Keratinocyte (primary cell): ENCODE data around the gene TSSC4. TPM values are rescaled to one million over a fixed set of nuclear protein-coding genes. Genes with fewer than 3 reads are reported as not detected.

ENCODE experiments used
- DNase-seq: peaks from one replicate; pipeline ENCODE4 v3.0.0-alpha.2; 2011; ENCODE audit warnings: low read depth, missing footprints, low spot score
- FAIRE-seq: peaks from 2 replicates; lab custom pipeline; 2011; peaks lifted over from hg19 to GRCh38; lab: Jason Lieb, UNC
- H2AFZ ChIP-seq: 2 replicates; pipeline ENCODE4 v1.6.0; 2012; ENCODE audit warnings: low read length, control low read depth, inconsistent platforms; ENCODE audit not compliant: control insufficient read depth
- H3K27ac ChIP-seq: 2 replicates; pipeline ENCODE4 v1.5.1; 2011; ENCODE audit warnings: low read length; ENCODE audit not compliant: control insufficient read depth, insufficient read depth
- H3K27me3 ChIP-seq: 3 replicates; pipeline ENCODE4 v1.6.0; 2011; ENCODE audit warnings: low read length; ENCODE audit not compliant: control insufficient read depth, insufficient read depth; ENCODE audit errors: extremely low read depth
- H3K36me3 ChIP-seq, 2 experiments: 2 replicates in 1 of 2; 3 replicates in 1 of 2; pipeline ENCODE4 v1.5.1; 2011; ENCODE audit warnings: low read length in 2 of 2, mild to moderate bottlenecking in 1 of 2; ENCODE audit not compliant: control insufficient read depth in 2 of 2, insufficient read depth in 2 of 2; ENCODE audit errors: extremely low read depth in 1 of 2
- H3K4me1 ChIP-seq: 3 replicates; pipeline ENCODE4 v1.5.1; 2011; ENCODE audit warnings: low read length; ENCODE audit not compliant: control insufficient read depth, insufficient read depth; ENCODE audit errors: extremely low read depth
- H3K4me2 ChIP-seq: 3 replicates; pipeline ENCODE4 v1.6.0; 2011; ENCODE audit warnings: low read depth, low read length; ENCODE audit not compliant: control insufficient read depth, insufficient read depth; ENCODE audit errors: extremely low read depth
- H3K4me3 ChIP-seq, 3 experiments: fragments of 200-600 bp in 1 of 3; sonication (generic) in 1 of 3; 2 replicates in 2 of 3; 3 replicates in 1 of 3; pipeline ENCODE4 v1.5.1; 2011 to 2016; ENCODE audit warnings: low read length in 3 of 3, mild to moderate bottlenecking in 3 of 3, control low read depth in 2 of 3, inconsistent platforms in 1 of 3, low read depth in 1 of 3, mixed read lengths in 1 of 3, mixed run types in 1 of 3, moderate library complexity in 1 of 3; ENCODE audit not compliant: control insufficient read depth in 2 of 3, insufficient read depth in 2 of 3; ENCODE audit errors: extremely low read depth in 1 of 3
- H3K79me2 ChIP-seq: 2 replicates; pipeline ENCODE4 v1.6.0; 2012; ENCODE audit warnings: low read length; ENCODE audit not compliant: control insufficient read depth, insufficient read depth
- H3K9ac ChIP-seq: 3 replicates; pipeline ENCODE4 v1.6.0; 2011; ENCODE audit warnings: low read length; ENCODE audit not compliant: control insufficient read depth, insufficient read depth; ENCODE audit errors: extremely low read depth
- H3K9me1 ChIP-seq: 3 replicates; pipeline ENCODE4 v1.6.0; 2011; ENCODE audit warnings: low read length; ENCODE audit not compliant: control insufficient read depth, insufficient read depth; ENCODE audit errors: extremely low read depth
- H3K9me3 ChIP-seq: 2 replicates; pipeline ENCODE4 v1.5.1; 2012; ENCODE audit warnings: low read depth, low read length; ENCODE audit not compliant: control insufficient read depth
- H4K20me1 ChIP-seq: 3 replicates; pipeline ENCODE4 v1.6.0; 2011; ENCODE audit warnings: low read length; ENCODE audit not compliant: control insufficient read depth, insufficient read depth; ENCODE audit errors: extremely low read depth
- EZH2 ChIP-seq: IDR thresholded peaks from one replicate; pipeline ENCODE4 v1.6.1; 2012; ENCODE audit warnings: inconsistent platforms, mild to moderate bottlenecking, low read length, moderate library complexity
- dilution Hi-C: fragments of 300-500 bp; cut with MboI; formaldehyde crosslinking; loops from one replicate; pipeline ENCODE4 v1.7.0; 2020; ENCODE audit warnings: low sequenced_read_pairs; ENCODE audit not compliant: extremely low pct_ligation_motif_present
- polyA plus RNA-seq, 5 experiments: library from polyadenylated mRNA; depleted of rRNA in 3 of 5; stranded (reverse) in 3 of 5; stranded (forward) in 1 of 5; unstranded in 1 of 5; fragments of >200 nt; gene quantifications; 1 replicate in 1 of 5; 2 replicates in 3 of 5; 3 replicates in 1 of 5; pipeline versions ENCODE4 v1.2.1 to v1.2.3, GENCODE V29; 2011 to 2012; ENCODE audit warnings: missing spikeins in 2 of 5, low read depth in 1 of 5, low replicate concordance in 1 of 5
- TF ChIP-seq, protein P1 (sequence below), 3 experiments: IDR thresholded peaks in 1 of 3; conservative IDR thresholded peaks in 1 of 3; optimal IDR thresholded peaks in 1 of 3; 2 replicates in 2 of 3; 3 replicates in 1 of 3; pipeline versions ENCODE3 to v1.5.1; 2011; ENCODE audit warnings: low read length in 3 of 3, mild to moderate bottlenecking in 3 of 3, moderate library complexity in 2 of 3, control low read depth in 1 of 3, inconsistent platforms in 1 of 3; ENCODE audit not compliant: insufficient read depth in 2 of 3; ENCODE audit errors: extremely low read depth in 1 of 3

The TSSC4 gene
- polyA plus RNA-seq, 1 donor (not counting 4 experiments of a cell fraction or from before 2014, with no cell fraction given) = 15.9 TPM

GRCh38 chr11:2418693-2419360, 18.3 kb downstream of the TSSC4 start:
- no peak overlapping the region for H3K9ac ChIP-seq
- no peaks in the 10 kb centered on the region for H3K36me3 ChIP-seq
- H3K27me3 ChIP-seq = peaks cover 4% of the 10 kb centered on the region
- H3K4me1 ChIP-seq = no peaks in the 10 kb centered on the region
- DNase-seq (no peak), FAIRE-seq (no peak)
- H3K9me3 ChIP-seq = no peaks in the 10 kb centered on the region
- H3K9me1 ChIP-seq = no peaks in the 10 kb centered on the region
- no peak overlapping the region for H3K27ac ChIP-seq
- H4K20me1 ChIP-seq = no peaks in the 10 kb centered on the region
- TF ChIP-seq, protein P1, sequence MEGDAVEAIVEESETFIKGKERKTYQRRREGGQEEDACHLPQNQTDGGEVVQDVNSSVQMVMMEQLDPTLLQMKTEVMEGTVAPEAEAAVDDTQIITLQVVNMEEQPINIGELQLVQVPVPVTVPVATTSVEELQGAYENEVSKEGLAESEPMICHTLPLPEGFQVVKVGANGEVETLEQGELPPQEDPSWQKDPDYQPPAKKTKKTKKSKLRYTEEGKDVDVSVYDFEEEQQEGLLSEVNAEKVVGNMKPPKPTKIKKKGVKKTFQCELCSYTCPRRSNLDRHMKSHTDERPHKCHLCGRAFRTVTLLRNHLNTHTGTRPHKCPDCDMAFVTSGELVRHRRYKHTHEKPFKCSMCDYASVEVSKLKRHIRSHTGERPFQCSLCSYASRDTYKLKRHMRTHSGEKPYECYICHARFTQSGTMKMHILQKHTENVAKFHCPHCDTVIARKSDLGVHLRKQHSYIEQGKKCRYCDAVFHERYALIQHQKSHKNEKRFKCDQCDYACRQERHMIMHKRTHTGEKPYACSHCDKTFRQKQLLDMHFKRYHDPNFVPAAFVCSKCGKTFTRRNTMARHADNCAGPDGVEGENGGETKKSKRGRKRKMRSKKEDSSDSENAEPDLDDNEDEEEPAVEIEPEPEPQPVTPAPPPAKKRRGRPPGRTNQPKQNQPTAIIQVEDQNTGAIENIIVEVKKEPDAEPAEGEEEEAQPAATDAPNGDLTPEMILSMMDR (optimal IDR thresholded peaks at IDR 0.05 in 1 of 3, IDR thresholded peaks at IDR 0.05 in 1 of 3, conservative IDR thresholded peaks at IDR 0.05 in 1 of 3; ENCODE audit: extremely low read depth in 1 of 3, insufficient read depth in 2 of 3, low read length in 3 of 3) = no peak
- no peak for TF ChIP-seq EZH2
- H2AFZ ChIP-seq = no peak overlapping the region
- no peak overlapping the region for H3K4me3 ChIP-seq
- H3K4me2 ChIP-seq = no peak overlapping the region
- dilution Hi-C loops = no loop called here
- no peaks in the 10 kb centered on the region for H3K79me2 ChIP-seq

GRCh38 chr11:2419638-2420501, 19.3 kb downstream of the TSSC4 start:
- Histone ChIP-seq H3K4me2 (no peak overlapping the region), H3K36me3 (no peaks in the 10 kb centered on the region), H3K79me2 (no peaks in the 10 kb centered on the region), H3K27me3 (peaks cover 4% of the 10 kb centered on the region), H3K27ac (no peak overlapping the region), H3K9me3 (no peaks in the 10 kb centered on the region), H3K4me3 (no peak overlapping the region), H4K20me1 (no peaks in the 10 kb centered on the region), H3K9ac (no peak overlapping the region), H2AFZ (no peak overlapping the region), H3K9me1 (no peaks in the 10 kb centered on the region), H3K4me1 (no peaks in the 10 kb centered on the region)
- TF ChIP-seq, protein P1 (optimal IDR thresholded peaks at IDR 0.05 in 1 of 3, IDR thresholded peaks at IDR 0.05 in 1 of 3, conservative IDR thresholded peaks at IDR 0.05 in 1 of 3; ENCODE audit: extremely low read depth in 1 of 3, insufficient read depth in 2 of 3, low read length in 3 of 3) = peak; percentile 70 to 86 (median 79)
- TF ChIP-seq EZH2 = no peak
- FAIRE-seq (no peak), DNase-seq (no peak)
- dilution Hi-C loops = no loop called here
